Gastroesophageal sphincter (tissue), 3 donors: ENCODE results near the gene NHEJ1.

Source experiments
- POLR2A ChIP-seq, 2 donors: fragments of 450-650 bp; IDR thresholded peaks; one replicate each; pipeline ENCODE4 v1.6.1; 2017; ENCODE audit warnings: antibody characterized with exemption in 2 of 2, mild to moderate bottlenecking in 2 of 2, moderate library complexity in 1 of 2
- TF ChIP-seq, protein P1 (sequence below), 4 experiments: fragments of 200-600 bp in 2 of 4; fragments of 450-650 bp in 2 of 4; sonication (generic) in 1 of 4; IDR thresholded peaks; one replicate each; pipeline ENCODE4 v1.5.1; 2017 to 2019; ENCODE audit warnings: antibody characterized with exemption in 4 of 4, mild to moderate bottlenecking in 2 of 4, moderate library complexity in 2 of 4

DNA sequence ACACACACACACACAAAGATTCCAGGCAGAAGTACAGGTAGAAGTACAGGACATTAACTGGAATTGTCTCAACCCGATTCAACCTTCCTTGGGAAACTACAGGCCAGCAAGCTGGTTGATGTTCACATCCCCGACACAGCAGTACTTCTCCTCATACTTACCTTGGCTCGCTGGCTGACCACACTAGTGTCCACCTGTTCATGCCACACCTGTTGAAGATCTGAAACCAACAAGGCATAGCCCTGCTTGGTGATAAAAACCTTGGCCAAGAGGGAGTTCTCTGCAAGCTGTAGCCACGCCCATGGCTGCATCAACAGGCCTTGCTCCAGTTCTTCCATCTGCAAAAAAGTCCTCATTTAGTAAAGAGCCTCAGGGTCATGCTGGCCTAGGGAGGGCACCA is 2.6 kb downstream of the NHEJ1 start:
- no peak for TF ChIP-seq POLR2A (IDR thresholded peaks at IDR 0.05)
- TF ChIP-seq, protein P1, sequence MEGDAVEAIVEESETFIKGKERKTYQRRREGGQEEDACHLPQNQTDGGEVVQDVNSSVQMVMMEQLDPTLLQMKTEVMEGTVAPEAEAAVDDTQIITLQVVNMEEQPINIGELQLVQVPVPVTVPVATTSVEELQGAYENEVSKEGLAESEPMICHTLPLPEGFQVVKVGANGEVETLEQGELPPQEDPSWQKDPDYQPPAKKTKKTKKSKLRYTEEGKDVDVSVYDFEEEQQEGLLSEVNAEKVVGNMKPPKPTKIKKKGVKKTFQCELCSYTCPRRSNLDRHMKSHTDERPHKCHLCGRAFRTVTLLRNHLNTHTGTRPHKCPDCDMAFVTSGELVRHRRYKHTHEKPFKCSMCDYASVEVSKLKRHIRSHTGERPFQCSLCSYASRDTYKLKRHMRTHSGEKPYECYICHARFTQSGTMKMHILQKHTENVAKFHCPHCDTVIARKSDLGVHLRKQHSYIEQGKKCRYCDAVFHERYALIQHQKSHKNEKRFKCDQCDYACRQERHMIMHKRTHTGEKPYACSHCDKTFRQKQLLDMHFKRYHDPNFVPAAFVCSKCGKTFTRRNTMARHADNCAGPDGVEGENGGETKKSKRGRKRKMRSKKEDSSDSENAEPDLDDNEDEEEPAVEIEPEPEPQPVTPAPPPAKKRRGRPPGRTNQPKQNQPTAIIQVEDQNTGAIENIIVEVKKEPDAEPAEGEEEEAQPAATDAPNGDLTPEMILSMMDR (IDR thresholded peaks at IDR 0.05): no peak
